Caki2 (cell line): ENCODE results near the gene MAP2K5. TPM values are rescaled to one million over a fixed set of nuclear protein-coding genes. Genes with fewer than 3 reads are reported as not detected.

Experiments
- DNase-seq: peaks from one replicate; pipeline ENCODE4 v3.0.0-alpha.2; 2015; ENCODE audit warnings: low read depth
- in situ Hi-C: cut with HindIII; loops from 2 replicates; pipeline ENCODE4 v1.10.0; 2016; ENCODE audit warnings: low sequenced_read_pairs, low pct_unique_long_range_greater_than_20kb, mixed read lengths
- total RNA-seq: library from RNA; depleted of rRNA; stranded (reverse); fragments of >200 nt; shearing (Covaris generic); gene quantifications from 2 replicates; pipeline ENCODE4 v1.2.3, GENCODE V29; 2014; ENCODE audit warnings: low replicate concordance

Gene MAP2K5
- total RNA-seq, 1 experiment from 2014 or later, result 5.4 TPM

- no peak for DNase-seq
- in situ Hi-C loops, result no loop called here
Measured at GRCh38 chr15:67803299-67803698, 260.8 kb downstream of the MAP2K5 start.

- no peak for DNase-seq
- in situ Hi-C loops, result no loop called here
Measured at GRCh38 chr15:67803996-67804843, 261.7 kb downstream of the MAP2K5 start.

- in situ Hi-C loops, result no loop called here
- DNase-seq, result no peak
Measured at GRCh38 chr15:67805008-67805665, 262.6 kb downstream of the MAP2K5 start.

GRCh38 chr15:67805666-67806516 lies 263.4 kb downstream of the MAP2K5 start:
- DNase-seq, result no peak
- in situ Hi-C loops, result no loop called here

- no peak for DNase-seq
- in situ Hi-C loops, result no loop called here
Measured at GRCh38 chr15:67806536-67806935, 264.0 kb downstream of the MAP2K5 start.

- in situ Hi-C loops, result no loop called here
- DNase-seq, result no peak
Measured at GRCh38 chr15:67807141-67807540, 264.6 kb downstream of the MAP2K5 start.

- DNase-seq, result no peak
- in situ Hi-C loops, result no loop called here
Measured at GRCh38 chr15:67807836-67808235, 265.3 kb downstream of the MAP2K5 start.

GRCh38 chr15:67808821-67809220 lies 266.3 kb downstream of the MAP2K5 start:
- in situ Hi-C loops, result no loop called here
- no peak for DNase-seq

- in situ Hi-C loops, result no loop called here
- DNase-seq, result no peak
Measured at GRCh38 chr15:67809441-67809840, 266.9 kb downstream of the MAP2K5 start.

- DNase-seq, result no peak
- in situ Hi-C loops, result no loop called here
Measured at GRCh38 chr15:67809866-67810265, 267.4 kb downstream of the MAP2K5 start.

GRCh38 chr15:67812241-67812644 lies 269.7 kb downstream of the MAP2K5 start:
- in situ Hi-C loops, result no loop called here
- no peak for DNase-seq

- DNase-seq, result no peak
- in situ Hi-C loops, result no loop called here
Measured at GRCh38 chr15:67813104-67813634, 270.7 kb downstream of the MAP2K5 start.

GRCh38 chr15:67815036-67815592 lies 272.6 kb downstream of the MAP2K5 start:
- no peak for DNase-seq
- in situ Hi-C loops, result no loop called here

- in situ Hi-C loops, result no loop called here
- DNase-seq, result no peak
Measured at GRCh38 chr15:67816668-67817067, 274.2 kb downstream of the MAP2K5 start.

- DNase-seq, result no peak
Measured at GRCh38 chr15:67818464-67818863, 276.0 kb downstream of the MAP2K5 start.

GRCh38 chr15:67819636-67820035 lies 277.1 kb downstream of the MAP2K5 start:
- in situ Hi-C loops, result no loop called here

More at GRCh38 chr15:67818464-67818863, 276.0 kb downstream of the MAP2K5 start:
- in situ Hi-C loops, result no loop called here

GRCh38 chr15:67820122-67820991 lies 277.9 kb downstream of the MAP2K5 start:
- in situ Hi-C loops, result no loop called here
- DNase-seq, result no peak

More at GRCh38 chr15:67819636-67820035, 277.1 kb downstream of the MAP2K5 start:
- DNase-seq, result no peak
